Adipocyte (in vitro differentiated cells): ENCODE data around the gene CDT1.

ENCODE experiments used
- DNase-seq: peaks from one replicate; pipeline ENCODE4 v3.0.0-alpha.2; 2015; ENCODE audit warnings: low read depth
- H3K27me3 ChIP-seq: replicated peaks from 2 replicates; pipeline ENCODE4 v1.7.0; 2013; ENCODE audit warnings: mild to moderate bottlenecking, low read length, moderate library complexity; ENCODE audit not compliant: control insufficient read depth, insufficient read depth
- H3K36me3 ChIP-seq: 2 replicates; pipeline ENCODE4 v1.7.0; 2013; ENCODE audit warnings: low read length, mild to moderate bottlenecking, moderate library complexity; ENCODE audit not compliant: control insufficient read depth, insufficient read depth, severe bottlenecking
- H3K4me1 ChIP-seq: 2 replicates; pipeline ENCODE4 v1.7.0; 2013; ENCODE audit warnings: mild to moderate bottlenecking, low read length, moderate library complexity; ENCODE audit not compliant: control insufficient read depth, insufficient read depth
- H3K4me3 ChIP-seq: 2 replicates; pipeline ENCODE4 v1.7.0; 2013; ENCODE audit warnings: mild to moderate bottlenecking, low read length, moderate library complexity
- H3K9ac ChIP-seq: 2 replicates; pipeline ENCODE4 v1.7.0; 2013; ENCODE audit warnings: mild to moderate bottlenecking, low read length, moderate library complexity
- H3K9me3 ChIP-seq: 2 replicates; pipeline ENCODE4 v1.7.0; 2013; ENCODE audit warnings: mild to moderate bottlenecking, low read length, moderate library complexity; ENCODE audit not compliant: control insufficient read depth

Gene CDT1

GRCh38 chr16:88847654-88848053, 44.1 kb downstream of the CDT1 start:
- H3K9me3 ChIP-seq, result no peaks in the 10 kb centered on the region
- no peaks in the 10 kb centered on the region for H3K27me3 ChIP-seq
- H3K4me1 ChIP-seq, result peaks cover 3% of the 10 kb centered on the region
- H3K36me3 ChIP-seq, result peaks cover 8% of the 10 kb centered on the region
- H3K9ac ChIP-seq, result no peak overlapping the region
- no peak overlapping the region for H3K4me3 ChIP-seq
- DNase-seq, result no peak

GRCh38 chr16:88848557-88848956, 45.0 kb downstream of the CDT1 start:
- no peaks in the 10 kb centered on the region for H3K9me3 ChIP-seq
- no peak overlapping the region for H3K9ac ChIP-seq
- H3K27me3 ChIP-seq, result no peaks in the 10 kb centered on the region
- no peak overlapping the region for H3K4me3 ChIP-seq
- peaks cover 8% of the 10 kb centered on the region for H3K36me3 ChIP-seq
- peaks cover 3% of the 10 kb centered on the region for H3K4me1 ChIP-seq
- DNase-seq, result no peak

GRCh38 chr16:88850531-88851199, 47.1 kb downstream of the CDT1 start:
- no peaks in the 10 kb centered on the region for H3K27me3 ChIP-seq
- peaks cover 5% of the 10 kb centered on the region for H3K4me1 ChIP-seq
- H3K9ac ChIP-seq, result no peak overlapping the region
- peaks cover 8% of the 10 kb centered on the region for H3K36me3 ChIP-seq
- no peak overlapping the region for H3K4me3 ChIP-seq
- no peaks in the 10 kb centered on the region for H3K9me3 ChIP-seq
- no peak for DNase-seq

- Histone ChIP-seq H3K9ac (no peak overlapping the region), H3K36me3 (peaks cover 8% of the 10 kb centered on the region), H3K27me3 (no peaks in the 10 kb centered on the region), H3K4me3 (no peak overlapping the region), H3K4me1 (peaks cover 7% of the 10 kb centered on the region), H3K9me3 (no peaks in the 10 kb centered on the region)
- no peak for DNase-seq
Measured at GRCh38 chr16:88851616-88852015, 48.0 kb downstream of the CDT1 start.

GRCh38 chr16:88853325-88853941, 49.8 kb downstream of the CDT1 start:
- Histone ChIP-seq H3K36me3 (peaks cover 4% of the 10 kb centered on the region), H3K9me3 (no peaks in the 10 kb centered on the region), H3K4me1 (peaks cover 18% of the 10 kb centered on the region)

GRCh38 chr16:88854306-88855111, 50.9 kb downstream of the CDT1 start:
- Histone ChIP-seq H3K9me3 (no peaks in the 10 kb centered on the region), H3K27me3 (no peaks in the 10 kb centered on the region), H3K4me3 (no peak overlapping the region), H3K4me1 (peaks cover 19% of the 10 kb centered on the region), H3K9ac (no peak overlapping the region), H3K36me3 (peaks cover 13% of the 10 kb centered on the region)
- DNase-seq, result no peak

More at GRCh38 chr16:88853325-88853941, 49.8 kb downstream of the CDT1 start:
- no peaks in the 10 kb centered on the region for H3K27me3 ChIP-seq
- DNase-seq, result no peak
- H3K9ac ChIP-seq, result no peak overlapping the region
- no peak overlapping the region for H3K4me3 ChIP-seq

GRCh38 chr16:88855176-88855575, 51.6 kb downstream of the CDT1 start:
- DNase-seq, result no peak
- Histone ChIP-seq H3K9me3 (no peaks in the 10 kb centered on the region), H3K27me3 (no peaks in the 10 kb centered on the region), H3K9ac (no peak overlapping the region), H3K4me1 (peaks cover 19% of the 10 kb centered on the region), H3K36me3 (peaks cover 18% of the 10 kb centered on the region), H3K4me3 (peak overlapping the region; percentile 84)

- peaks cover 19% of the 10 kb centered on the region for H3K4me1 ChIP-seq
Measured at GRCh38 chr16:88855736-88856121, 52.1 kb downstream of the CDT1 start.

GRCh38 chr16:88856122-88856827, 52.7 kb downstream of the CDT1 start:
- H3K9me3 ChIP-seq, result no peaks in the 10 kb centered on the region
- peak overlapping the region; percentile 99 for H3K4me3 ChIP-seq
- H3K27me3 ChIP-seq, result no peaks in the 10 kb centered on the region
- H3K4me1 ChIP-seq, result peaks cover 19% of the 10 kb centered on the region
- peak overlapping the region; percentile 93 for H3K9ac ChIP-seq
- peaks cover 26% of the 10 kb centered on the region for H3K36me3 ChIP-seq
- DNase-seq, result peak; percentile 18

More at GRCh38 chr16:88855736-88856121, 52.1 kb downstream of the CDT1 start:
- Histone ChIP-seq H3K9me3 (no peaks in the 10 kb centered on the region), H3K9ac (peak overlapping the region; percentile 83), H3K27me3 (no peaks in the 10 kb centered on the region), H3K4me3 (peak overlapping the region; percentile 84), H3K36me3 (peaks cover 21% of the 10 kb centered on the region)
- DNase-seq, result no peak

GRCh38 chr16:88856828-88857727, 53.5 kb downstream of the CDT1 start, which contains the start of the genes GALNS and TRAPPC2L:
TSS of gene GALNS (minus strand) at chr16:88856947. CDS start at chr16:88856877, 70 bp downstream.
TSS of gene TRAPPC2L (plus strand) at chr16:88857127. CDS start at chr16:88857151, 24 bp downstream.
- peak; percentile 100 for DNase-seq
- peaks cover 32% of the 10 kb centered on the region for H3K36me3 ChIP-seq
- H3K9me3 ChIP-seq, result no peaks in the 10 kb centered on the region
- H3K4me1 ChIP-seq, result peaks cover 19% of the 10 kb centered on the region
- H3K27me3 ChIP-seq, result no peaks in the 10 kb centered on the region
- peak within 1 kb of the TSS; percentile 99 for H3K4me3 ChIP-seq
- H3K9ac ChIP-seq, result peak within 1 kb of the TSS; percentile 93
